ENCODE data around the gene DPH5. TPM values are rescaled to one million over a fixed set of nuclear protein-coding genes. Genes with fewer than 3 reads are reported as not detected.

Gene DPH5
- total RNA-seq, 1 experiment from 2014 or later, result 76.8 TPM

Other genes with a start within 250 kb of the DPH5 start
- gene EXTL2, start 130.9 kb downstream of the DPH5 start, total RNA-seq (2022), result 10.2 and 15.2 TPM in 2 replicates
- 55.0 and 59.5 TPM in 2 replicates for gene SLC30A7, start 129.7 kb downstream of the DPH5 start, total RNA-seq (2022)
- gene S1PR1, start 211.2 kb upstream of the DPH5 start, total RNA-seq (2022), result 0.52 and 0.86 TPM in 2 replicates

Data from MCF 10A (cell line).